Ovary (tissue), 9 donors: ENCODE data around the gene UQCRHL. TPM values are rescaled to one million over a fixed set of nuclear protein-coding genes. Genes with fewer than 3 reads are reported as not detected.

ENCODE experiments used
- DNase-seq, 5 donors: peaks; one replicate each; pipeline ENCODE4 v3.0.0-alpha.2; 2019 to 2020
- H3K27ac ChIP-seq, 2 donors: fragments of 200-600 bp; one replicate each; pipeline versions ENCODE4 v1.5.1 to v1.8.0; 2019 to 2022
- H3K27me3 ChIP-seq: fragments of 200-600 bp; one replicate; pipeline ENCODE4 v1.8.0; 2022
- H3K36me3 ChIP-seq: fragments of 200-600 bp; sonication (generic); one replicate; pipeline ENCODE4 v1.5.1; 2019
- H3K4me1 ChIP-seq: one replicate; pipeline ENCODE4 v1.8.1; 2013; ENCODE audit warnings: mild to moderate bottlenecking, moderate library complexity; ENCODE audit not compliant: insufficient read depth
- H3K4me3 ChIP-seq: fragments of 200-600 bp; sonication (generic); one replicate; pipeline ENCODE4 v1.5.1; 2017
- H3K9me3 ChIP-seq, 2 donors: fragments of 200-600 bp in 1 of 2; sonication (generic) in 1 of 2; one replicate each; pipeline versions ENCODE4 v1.5.1 to v1.8.1; 2013 to 2019; ENCODE audit warnings: mild to moderate bottlenecking in 1 of 2, moderate library complexity in 1 of 2
- CTCF ChIP-seq, 3 donors: fragments of 450-650 bp in 2 of 3; fragments of 200-600 bp in 1 of 3; IDR thresholded peaks; one replicate each; pipeline versions ENCODE4 v1.5.1 to v1.8.0; 2016 to 2022; ENCODE audit warnings: antibody characterized with exemption in 3 of 3, mild to moderate bottlenecking in 1 of 3
- EP300 ChIP-seq: sonication (generic); formaldehyde crosslinking; IDR thresholded peaks from one replicate; pipeline ENCODE4 v1.6.1; 2017; ENCODE audit warnings: antibody characterized with exemption
- POLR2A ChIP-seq: fragments of 450-650 bp; IDR thresholded peaks from one replicate; pipeline ENCODE4 v1.6.1; 2017; ENCODE audit warnings: antibody characterized with exemption, mild to moderate bottlenecking, moderate library complexity
- WGBS, 3 donors: extraction: QIAGEN DNeasy Blood & Tissue Kit in 1 of 3; methylation state at CpG; one replicate each; pipeline versions ENCODE4 v1.1.5 to v1.1.7; 2013 to 2017; 5-methylcytosine and 5-hydroxymethylcytosine counted together
- intact Hi-C, 4 donors: fragments of 100-400 bp; cut with DNase I; formaldehyde crosslinking; loops; one replicate each; pipeline versions ENCODE4 v1.11.0 to v1.15.1; 2022 to 2023
- polyA plus RNA-seq, 2 donors: library from polyadenylated mRNA; stranded (reverse); fragments of 200-250 nt in 1 of 2; fragments of 350-450 nt in 1 of 2; fragmentation: Illumina TruSeq in 1 of 2; extraction: RNeasy Lipid Tissue Mini Kit (QIAGEN cat#74804) in 1 of 2; gene quantifications; one replicate each; pipeline ENCODE4 v1.2.3, GENCODE V29; 2013 to 2014
- total RNA-seq, 7 donors: library from RNA; depleted of rRNA in 2 of 7; stranded (reverse); fragments of >200 nt in 2 of 7; fragmentation: NEBNext Ultra II Directional in 3 of 7; extraction: Animal tissue kit (Norgen Biotek cat#: 25700) in 3 of 7; gene quantifications; one replicate each; pipeline versions ENCODE4 v1.1.0 to v1.2.4, GENCODE V29; 2016 to 2023
- donor health status: DM: no; HTN: no; CAD: no; lungs with moderate emphysema.
- donor health status: DM: no; HTN: no; CAD: no.
- donor health status: Bipolar disorder and iron deficiency.
- donor health status: DM: yes; HTN: yes; CAD: no.
- donor health status: DM: no; HTN: no; CAD: no.
- donor health status: DM: yes; HTN: yes; CAD: no.

The UQCRHL gene
- total and polyA plus RNA-seq, 9 donors, result 0.65 to 5.6 (median 1.4) TPM

GRCh38 chr1:15799928-15800835 lies 7.3 kb downstream of the UQCRHL start:
- intact Hi-C loops, result loop anchor here (5.0 to 10.0 kb wide), 3 partner anchors 92 to 252 kb away; no protein-coding TSS in a partner anchor
- WGBS, 3 donors, result 42 to 48% (median 47%) methylated on average over 21 to 22 of the region's 22 CpGs
- DNase-seq, result peak in 1 of 5 donors; percentile 53
- TF ChIP-seq EP300, result no peak
- TF ChIP-seq CTCF (IDR thresholded peaks at IDR 0.05), result no peak
- no peak for TF ChIP-seq POLR2A
- Histone ChIP-seq H3K4me3 (no peak overlapping the region), H3K36me3 (no peaks in the 10 kb centered on the region), H3K27ac (no peak overlapping the region), H3K27me3 (no peaks in the 10 kb centered on the region), H3K9me3 (no peaks in the 10 kb centered on the region), H3K4me1 (peaks cover 4% of the 10 kb centered on the region)

- Histone ChIP-seq H3K27me3 (no peaks in the 10 kb centered on the region), H3K4me3 (no peak overlapping the region), H3K9me3 (no peaks in the 10 kb centered on the region), H3K27ac (no peak overlapping the region), H3K4me1 (peaks cover 4% of the 10 kb centered on the region), H3K36me3 (no peaks in the 10 kb centered on the region)
- intact Hi-C loops, result loop anchor here in 2 of 4 donors (5.0 to 10.0 kb wide), 2 partner anchors 93 to 196 kb away; no protein-coding TSS in a partner anchor
- 27 to 41% (median 33%) methylated on average over 9 of the region's 9 CpGs for WGBS, 3 donors
- DNase-seq, result peak; percentile 39 to 76 (median 59)
- TF ChIP-seq CTCF (IDR thresholded peaks at IDR 0.05) (no peak), POLR2A (no peak), EP300 (no peak)
Measured at GRCh38 chr1:15799004-15799867, 8.2 kb downstream of the UQCRHL start.

GRCh38 chr1:15797614-15798390 lies 9.6 kb downstream of the UQCRHL start:
- TF ChIP-seq POLR2A, result no peak
- TF ChIP-seq EP300, result no peak
- no peak for TF ChIP-seq CTCF (IDR thresholded peaks at IDR 0.05)

More at GRCh38 chr1:15797614-15798390, 9.6 kb downstream of the UQCRHL start:
- H3K36me3 ChIP-seq, result no peaks in the 10 kb centered on the region
- DNase-seq, result no peak
- H3K27me3 ChIP-seq, result no peaks in the 10 kb centered on the region
- intact Hi-C loops, result loop anchor here in 2 of 4 donors (5.0 to 10.0 kb wide), 2 partner anchors 94 to 197 kb away; no protein-coding TSS in a partner anchor
- H3K9me3 ChIP-seq, result no peaks in the 10 kb centered on the region
- H3K4me3 ChIP-seq, result no peak overlapping the region
- no peak overlapping the region for H3K27ac ChIP-seq
- WGBS, 3 donors, result 80 to 84% (median 81%) methylated on average over 14 of the region's 14 CpGs
- peaks cover 4% of the 10 kb centered on the region for H3K4me1 ChIP-seq
